Measurements from ENCODE around the gene TMEM115. TPM values are rescaled to one million over a fixed set of nuclear protein-coding genes. Genes with fewer than 3 reads are reported as not detected.
A peak's percentile ranks its signal among the peaks of the same experiment; 100 is the strongest.

Gene TMEM115
- total and polyA plus RNA-seq, 9 of the 15 experiments (the other 6 are each of a cell fraction or from before 2014, with no cell fraction given), result 1.6 to 26.9 (median 14.1) TPM

DNA sequence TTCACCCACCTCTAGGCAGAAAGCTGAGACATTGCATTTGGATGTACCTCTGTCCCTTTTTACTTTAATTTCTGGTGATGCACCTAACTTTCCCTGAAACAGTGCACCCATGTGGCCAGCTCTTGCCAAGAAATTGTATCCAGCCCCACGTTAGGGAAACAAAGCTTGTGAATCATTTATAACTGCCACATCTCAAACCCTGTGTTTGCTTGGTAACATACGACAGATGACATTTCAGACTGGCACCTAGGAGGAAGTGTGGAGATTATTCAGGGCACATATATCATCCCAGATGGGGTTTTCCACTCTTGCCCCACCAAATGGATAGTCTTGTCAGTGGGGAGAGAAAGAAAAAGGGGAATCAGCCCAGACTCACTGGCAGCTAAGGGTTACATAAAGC, 6.5 kb downstream of the TMEM115 start:
- in situ Hi-C loops (cut with MboI) (no loop called here), intact Hi-C loops (cut with micrococcal nuclease) (no loop called here)
- WGBS (ENCODE audit: insufficient coverage, low coverage, missing lambda C conversion rate), result 45% methylated on average over 2 of the region's 2 CpGs
- no peak for DNase-seq (ENCODE audit: extremely low read depth in 1 of 4, low spot score in 3 of 4)
- ATAC-seq, result no peak
- peaks cover 56% of the 10 kb centered on the region; the same call in 2 of the 3 replicates for H3K36me3 ChIP-seq (ENCODE audit: control insufficient read depth, insufficient read depth, low read length)
- ChIA-PET CTCF (ENCODE audit: low intra/inter-chr PET ratio) (interaction anchor here (0.6 kb wide), 1 partner anchor 161 kb away, joined by 3 read pairs; no protein-coding TSS in a partner anchor), POLR2A (interaction anchor here (0.6 to 1.0 kb wide), 4 partner anchors 15 to 1920 kb away, joined by 3 to 4 read pairs (median 3); no protein-coding TSS in a partner anchor)
- H3K4me3 ChIP-seq, result no peak overlapping the region
- peaks cover 51% of the 10 kb centered on the region for H3K79me2 ChIP-seq (ENCODE audit: control insufficient read depth, insufficient read depth, low read length)
- no peak overlapping the region for H3K27ac ChIP-seq (ENCODE audit: extremely low read depth, low read depth, low read length)
- H3K9me1 ChIP-seq (ENCODE audit: control insufficient read depth, insufficient read depth, low read length), result peaks cover 6% of the 10 kb centered on the region
- H3K9me3 ChIP-seq (replicated peaks; ENCODE audit: control insufficient read depth, insufficient read depth, low read depth, low read length), result no peaks in the 10 kb centered on the region
- no peak overlapping the region for H3K4me2 ChIP-seq (ENCODE audit: insufficient read depth, low read length)
- no peak overlapping the region for H2AFZ ChIP-seq (ENCODE audit: low read depth, low read length)
- H3K4me1 ChIP-seq (replicated peaks in 1 of 2; ENCODE audit: control insufficient read depth in 2 of 2, insufficient read depth in 2 of 2, low read length in 2 of 2), result peaks cover 30 to 46% of the 10 kb centered on the region in 2 experiments; a peak in 4 of 5 replicates
- no peaks in the 10 kb centered on the region for H3K27me3 ChIP-seq (ENCODE audit: control insufficient read depth in 2 of 2, insufficient read depth in 2 of 2, low read length in 2 of 2)
- peak; percentile 69 for FAIRE-seq
- BruUV-seq (replicated peaks), result no TSS peak
- peaks cover 24% of the 10 kb centered on the region; the same call in 1 of the 2 replicates for H4K20me1 ChIP-seq (replicated peaks; ENCODE audit: control insufficient read depth, insufficient read depth, low read length)
- TF ChIP-seq CTCF (IDR thresholded peaks at IDR 0.05 in 2 of 3, conservative IDR thresholded peaks at IDR 0.05 in 1 of 3; ENCODE audit: insufficient read depth in 2 of 3, low read depth in 1 of 3, low read length in 3 of 3) (peak in 2 of 3 experiments; percentile 33 to 36; a peak in 3 of 6 replicates), ATF7 (IDR thresholded peaks at IDR 0.05) (no peak), FOXP1 (CRISPR knock-in tag; IDR thresholded peaks at IDR 0.05) (no peak)
- TF ChIP-seq, protein P1, sequence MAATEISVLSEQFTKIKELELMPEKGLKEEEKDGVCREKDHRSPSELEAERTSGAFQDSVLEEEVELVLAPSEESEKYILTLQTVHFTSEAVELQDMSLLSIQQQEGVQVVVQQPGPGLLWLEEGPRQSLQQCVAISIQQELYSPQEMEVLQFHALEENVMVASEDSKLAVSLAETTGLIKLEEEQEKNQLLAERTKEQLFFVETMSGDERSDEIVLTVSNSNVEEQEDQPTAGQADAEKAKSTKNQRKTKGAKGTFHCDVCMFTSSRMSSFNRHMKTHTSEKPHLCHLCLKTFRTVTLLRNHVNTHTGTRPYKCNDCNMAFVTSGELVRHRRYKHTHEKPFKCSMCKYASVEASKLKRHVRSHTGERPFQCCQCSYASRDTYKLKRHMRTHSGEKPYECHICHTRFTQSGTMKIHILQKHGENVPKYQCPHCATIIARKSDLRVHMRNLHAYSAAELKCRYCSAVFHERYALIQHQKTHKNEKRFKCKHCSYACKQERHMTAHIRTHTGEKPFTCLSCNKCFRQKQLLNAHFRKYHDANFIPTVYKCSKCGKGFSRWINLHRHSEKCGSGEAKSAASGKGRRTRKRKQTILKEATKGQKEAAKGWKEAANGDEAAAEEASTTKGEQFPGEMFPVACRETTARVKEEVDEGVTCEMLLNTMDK (IDR thresholded peaks at IDR 0.05; ENCODE audit: borderline replicate concordance, insufficient read depth, low read depth, low read length, poor library complexity, severe bottlenecking), result peak; percentile 7
- H3K9ac ChIP-seq (ENCODE audit: insufficient read depth in 1 of 2, low read depth in 2 of 2, low read length in 2 of 2), result no peak overlapping the region
